Fibroblast of the aortic adventitia (primary cell): ENCODE results near the gene EML6. TPM values are rescaled to one million over a fixed set of nuclear protein-coding genes. Genes with fewer than 3 reads are reported as not detected.

ENCODE experiments used
- DNase-seq: peaks from one replicate; pipeline ENCODE4 v3.0.0-alpha.2; 2010; ENCODE audit warnings: low read depth
- H3K4me3 ChIP-seq: 2 replicates; pipeline ENCODE4 v1.5.1; 2011; ENCODE audit warnings: low read depth, mild to moderate bottlenecking, control low read depth, low read length, moderate library complexity
- CTCF ChIP-seq: IDR thresholded peaks from 2 replicates; pipeline ENCODE4 v1.5.1; 2011; ENCODE audit warnings: mild to moderate bottlenecking, low read length, control low read depth, inconsistent platforms; ENCODE audit not compliant: insufficient read depth
- total RNA-seq: library from RNA; depleted of rRNA; stranded (reverse); fragments of >200 nt; gene quantifications from 2 replicates; pipeline ENCODE4 v1.2.3, GENCODE V29; 2012; ENCODE audit warnings: low replicate concordance

EML6 gene
- total RNA-seq, 1 donor, result 2.8 TPM

GRCh38 chr2:54813584-54813983, 90.1 kb downstream of the EML6 start:
- TF ChIP-seq CTCF, result no peak
- no peak overlapping the region for H3K4me3 ChIP-seq
- no peak for DNase-seq

- no peak overlapping the region for H3K4me3 ChIP-seq
- no peak for TF ChIP-seq CTCF
- DNase-seq, result no peak
Observed at GRCh38 chr2:54814389-54815147, 91.1 kb downstream of the EML6 start.

GRCh38 chr2:54815148-54815539, 91.7 kb downstream of the EML6 start:
- no peak overlapping the region for H3K4me3 ChIP-seq
- no peak for TF ChIP-seq CTCF
- DNase-seq, result no peak

- no peak overlapping the region for H3K4me3 ChIP-seq
- no peak for DNase-seq
- no peak for TF ChIP-seq CTCF
Observed at GRCh38 chr2:54818226-54818625, 94.8 kb downstream of the EML6 start.

- TF ChIP-seq CTCF, result no peak
- H3K4me3 ChIP-seq, result no peak overlapping the region
- DNase-seq, result no peak
Observed at GRCh38 chr2:54820558-54820957, 97.1 kb downstream of the EML6 start.

GRCh38 chr2:54824567-54824966, 101.1 kb downstream of the EML6 start:
- TF ChIP-seq CTCF, result no peak
- H3K4me3 ChIP-seq, result no peak overlapping the region
- DNase-seq, result no peak

GRCh38 chr2:54830546-54830945, 107.1 kb downstream of the EML6 start:
- no peak overlapping the region for H3K4me3 ChIP-seq
- no peak for DNase-seq
- no peak for TF ChIP-seq CTCF
